Thymus (tissue), 14 donors: ENCODE results near the gene SLC33A1. TPM values are rescaled to one million over a fixed set of nuclear protein-coding genes. Genes with fewer than 3 reads are reported as not detected.
"Not testable (repeated sequence)": the region's sequence is repeated elsewhere in the genome, so short reads cannot be mapped to it uniquely, and the experiment has no call there.

Experiments
- DNase-seq, 9 donors: peaks; one replicate each; pipeline ENCODE4 v3.0.0-alpha.2; 2013; ENCODE audit warnings: low spot score in 9 of 9, low read depth in 6 of 9, missing footprints in 1 of 9
- H3K27ac ChIP-seq, 2 donors: one replicate each; pipeline ENCODE4 v1.5.1; 2013; ENCODE audit warnings: control low read depth in 1 of 2, low read depth in 1 of 2, low read length in 1 of 2, mild to moderate bottlenecking in 1 of 2, moderate library complexity in 1 of 2
- H3K27me3 ChIP-seq, 2 donors: one replicate each; pipeline ENCODE4 v1.5.1; 2013; ENCODE audit warnings: low read length in 1 of 2; ENCODE audit not compliant: control insufficient read depth in 2 of 2, insufficient read depth in 1 of 2
- H3K36me3 ChIP-seq, 2 donors: one replicate each; pipeline ENCODE4 v1.5.1; 2013; ENCODE audit warnings: low read length in 1 of 2, mild to moderate bottlenecking in 1 of 2, moderate library complexity in 1 of 2; ENCODE audit not compliant: control insufficient read depth in 2 of 2, insufficient read depth in 2 of 2
- H3K4me1 ChIP-seq, 2 donors: one replicate each; pipeline ENCODE4 v1.5.1; 2013; ENCODE audit warnings: low read length in 2 of 2; ENCODE audit not compliant: control insufficient read depth in 2 of 2, insufficient read depth in 2 of 2
- H3K4me3 ChIP-seq, 2 donors: one replicate each; pipeline ENCODE4 v1.5.1; 2013; ENCODE audit warnings: low read length in 2 of 2, control low read depth in 1 of 2, mild to moderate bottlenecking in 1 of 2
- H3K9me3 ChIP-seq, 2 donors: one replicate each; pipeline ENCODE4 v1.5.1; 2013; ENCODE audit warnings: low read length in 1 of 2, mild to moderate bottlenecking in 1 of 2; ENCODE audit not compliant: control insufficient read depth in 2 of 2, insufficient read depth in 1 of 2
- WGBS: extraction: QIAGEN DNeasy Blood & Tissue Kit; methylation state at CpG from one replicate; pipeline ENCODE4 v1.1.7; 2013; 5-methylcytosine and 5-hydroxymethylcytosine counted together
- long read RNA-seq, 10 donors: transcript quantifications; one replicate each; lab custom pipeline, GENCODE V29; 2026
- polyA plus RNA-seq: library from polyadenylated mRNA; stranded (reverse); fragments of 200-250 nt; gene quantifications from one replicate; pipeline ENCODE4 v1.2.3, GENCODE V29; 2013
- total RNA-seq: library from RNA; stranded (reverse); fragments of 120-200 nt; gene quantifications from one replicate; pipeline ENCODE4 v1.2.4, GENCODE V29; 2013
- donor health status: healthy.

SLC33A1 gene
- total RNA-seq (26.6 TPM), polyA plus RNA-seq (13.9 TPM)
- long read RNA-seq, donor 1, full-length matches to known transcripts: 1 of 1 reads
- long read RNA-seq, donor 1, partial matches to known transcripts: 0 of 1 reads
- long read RNA-seq, donor 1, other reads (novel, unspliced or antisense): 0 of 1 reads
- long read RNA-seq, donor 2, full-length matches to known transcripts: 3 of 3 reads
- long read RNA-seq, donor 2, partial matches to known transcripts: 0 of 3 reads
- long read RNA-seq, donor 2, other reads (novel, unspliced or antisense): 0 of 3 reads
- long read RNA-seq, donor 3, full-length matches to known transcripts: 2 of 2 reads
- long read RNA-seq, donor 3, partial matches to known transcripts: 0 of 2 reads
- long read RNA-seq, donor 3, other reads (novel, unspliced or antisense): 0 of 2 reads
- long read RNA-seq, donor 4, full-length matches to known transcripts: 3 of 3 reads
- long read RNA-seq, donor 4, partial matches to known transcripts: 0 of 3 reads
- long read RNA-seq, donor 4, other reads (novel, unspliced or antisense): 0 of 3 reads
- long read RNA-seq, donor 5, full-length matches to known transcripts: 6 of 6 reads
- long read RNA-seq, donor 5, partial matches to known transcripts: 0 of 6 reads
- long read RNA-seq, donor 5, other reads (novel, unspliced or antisense): 0 of 6 reads
- long read RNA-seq, donor 6, full-length matches to known transcripts: 2 of 2 reads
- long read RNA-seq, donor 6, partial matches to known transcripts: 0 of 2 reads
- long read RNA-seq, donor 6, other reads (novel, unspliced or antisense): 0 of 2 reads
- long read RNA-seq, donor 7, full-length matches to known transcripts: 4 of 4 reads
- long read RNA-seq, donor 7, partial matches to known transcripts: 0 of 4 reads
- long read RNA-seq, donor 7, other reads (novel, unspliced or antisense): 0 of 4 reads
- long read RNA-seq, donor 8: 0 reads
- long read RNA-seq, donor 9, full-length matches to known transcripts: 3 of 3 reads
- long read RNA-seq, donor 9, partial matches to known transcripts: 0 of 3 reads
- long read RNA-seq, donor 9, other reads (novel, unspliced or antisense): 0 of 3 reads
- long read RNA-seq, donor 10, full-length matches to known transcripts: 2 of 2 reads
- long read RNA-seq, donor 10, partial matches to known transcripts: 0 of 2 reads
- long read RNA-seq, donor 10, other reads (novel, unspliced or antisense): 0 of 2 reads

GRCh38 chr3:155854141-155854940, at the start of gene SLC33A1:
Gene SLC33A1 (minus strand): TSS chr3:155854427. CDS start chr3:155853997, 430 bp downstream.
- DNase-seq: peak; percentile 96 to 99 (median 98)
- H3K4me1 ChIP-seq: peaks cover 9 to 21% of the 10 kb centered on the region in 2 donors
- under 1% methylated on average over 50 of the region's 50 CpGs for WGBS

GRCh38 chr3:155895379-155895900, 41.2 kb upstream of the SLC33A1 start:
- Histone ChIP-seq H3K4me1 (no peaks in the 10 kb centered on the region), H3K27ac (no peak overlapping the region), H3K9me3 (no peaks in the 10 kb centered on the region), H3K36me3 (peaks cover 8 to 48% of the 10 kb centered on the region in 2 donors), H3K27me3 (no peaks in the 10 kb centered on the region), H3K4me3 (no peak overlapping the region)
- WGBS: 99% methylated on average over 7 of the region's 7 CpGs
- no peak for DNase-seq

More at GRCh38 chr3:155854141-155854940, at the start of gene SLC33A1:
- Histone ChIP-seq H3K27me3 (no peaks in the 10 kb centered on the region), H3K9me3 (peaks cover 0 to 2% of the 10 kb centered on the region in 2 donors), H3K27ac (peak within 1 kb of the TSS; percentile 93 to 98), H3K36me3 (peaks cover 0 to 2% of the 10 kb centered on the region in 2 donors), H3K4me3 (peak within 1 kb of the TSS; percentile 64 to 77)

- no peaks in the 10 kb centered on the region for H3K27me3 ChIP-seq
- H3K27ac ChIP-seq: no peak overlapping the region
- no peak for DNase-seq
- H3K36me3 ChIP-seq: peaks cover 3 to 23% of the 10 kb centered on the region in 2 donors
- H3K4me3 ChIP-seq: no peak overlapping the region
- no peaks in the 10 kb centered on the region for H3K4me1 ChIP-seq
- 97% methylated on average over 5 of the region's 5 CpGs for WGBS
- no peaks in the 10 kb centered on the region for H3K9me3 ChIP-seq
Measured at GRCh38 chr3:155891321-155891720, 37.1 kb upstream of the SLC33A1 start.

GRCh38 chr3:155890671-155891190, 36.5 kb upstream of the SLC33A1 start:
- H3K27me3 ChIP-seq: no peaks in the 10 kb centered on the region
- H3K27ac ChIP-seq: no peak overlapping the region
- H3K4me3 ChIP-seq: no peak overlapping the region
- no peaks in the 10 kb centered on the region for H3K4me1 ChIP-seq
- WGBS: 67% methylated on average over 2 of the region's 2 CpGs
- H3K9me3 ChIP-seq: no peaks in the 10 kb centered on the region
- DNase-seq: no peak
- H3K36me3 ChIP-seq: peaks cover 3 to 19% of the 10 kb centered on the region in 2 donors

- Histone ChIP-seq H3K9me3 (no peaks in the 10 kb centered on the region), H3K27ac (no peak overlapping the region), H3K4me1 (no peaks in the 10 kb centered on the region), H3K36me3 (peaks cover 0 to 16% of the 10 kb centered on the region in 2 donors), H3K4me3 (no peak overlapping the region), H3K27me3 (no peaks in the 10 kb centered on the region)
- DNase-seq: no peak
- WGBS: 83% methylated on average over 1 of the region's 1 CpG
Measured at GRCh38 chr3:155889952-155890351, 35.7 kb upstream of the SLC33A1 start.

- 97% methylated on average over 5 of the region's 5 CpGs for WGBS
- H3K4me3 ChIP-seq: no peak overlapping the region
- no peak overlapping the region for H3K27ac ChIP-seq
- no peak for DNase-seq
- H3K9me3 ChIP-seq: no peaks in the 10 kb centered on the region
- H3K27me3 ChIP-seq: no peaks in the 10 kb centered on the region
- H3K36me3 ChIP-seq: peaks cover 0 to 9% of the 10 kb centered on the region in 2 donors
- no peaks in the 10 kb centered on the region for H3K4me1 ChIP-seq
Measured at GRCh38 chr3:155889212-155889611, 35.0 kb upstream of the SLC33A1 start.

GRCh38 chr3:155886915-155887314, 32.7 kb upstream of the SLC33A1 start:
- DNase-seq: no peak
- no peak overlapping the region for H3K27ac ChIP-seq
- H3K27me3 ChIP-seq: no peaks in the 10 kb centered on the region
- H3K9me3 ChIP-seq: no peaks in the 10 kb centered on the region
- H3K36me3 ChIP-seq: no peaks in the 10 kb centered on the region
- H3K4me1 ChIP-seq: no peaks in the 10 kb centered on the region
- 93% methylated on average over 1 of the region's 1 CpG for WGBS
- no peak overlapping the region for H3K4me3 ChIP-seq

GRCh38 chr3:155886348-155886747, 32.1 kb upstream of the SLC33A1 start:
- H3K36me3 ChIP-seq, H3K4me3 ChIP-seq, H3K27ac ChIP-seq, H3K27me3 ChIP-seq, H3K4me1 ChIP-seq, H3K9me3 ChIP-seq, DNase-seq: not testable (repeated sequence)
- 96% methylated on average over 8 of the region's 8 CpGs for WGBS
